ENCODE measurements around the gene NELL2. TPM values are rescaled to one million over a fixed set of nuclear protein-coding genes. Genes with fewer than 3 reads are reported as not detected.

The NELL2 gene
- 3.9 and 8.5 TPM in 2 replicates for total RNA-seq

GRCh38 chr12:44875954-44876543 is at the start of gene NELL2:
Gene NELL2, minus strand, starts transcription at chr12:44876315. Its CDS starts 446 bp downstream, at chr12:44875869.

Other genes starting within 250 kb of the NELL2 start
- gene DBX2, start 174.8 kb upstream of the NELL2 start, total RNA-seq, result not detected in 2 replicates